Endothelial cell (in vitro differentiated cells): Measurements from ENCODE around the gene ETV6. TPM values are rescaled to one million over a fixed set of nuclear protein-coding genes. Genes with fewer than 3 reads are reported as not detected.

Experiments
- DNase-seq: peaks from one replicate; pipeline ENCODE4 v3.0.0; 2021; ENCODE audit warnings: low spot score
- H3K27ac Mint-ChIP-seq: one replicate; pipeline ENCODE4 v1.8.0; 2021; ENCODE audit warnings: mixed read lengths, inconsistent platforms; ENCODE audit not compliant: unreplicated experiment
- H3K27me3 Mint-ChIP-seq: one replicate; pipeline ENCODE4 v1.8.0; 2021; ENCODE audit warnings: mild to moderate bottlenecking, moderate library complexity, mixed read lengths, inconsistent platforms; ENCODE audit not compliant: unreplicated experiment
- H3K36me3 Mint-ChIP-seq: one replicate; pipeline ENCODE4 v1.8.0; 2021; ENCODE audit warnings: mild to moderate bottlenecking, low read depth, mixed read lengths, inconsistent platforms; ENCODE audit not compliant: unreplicated experiment
- H3K4me1 Mint-ChIP-seq: one replicate; pipeline ENCODE4 v1.8.0; 2021; ENCODE audit warnings: mild to moderate bottlenecking, mixed read lengths, inconsistent platforms; ENCODE audit not compliant: unreplicated experiment
- H3K4me3 Mint-ChIP-seq: one replicate; pipeline ENCODE4 v1.8.0; 2021; ENCODE audit warnings: mild to moderate bottlenecking, mixed read lengths, inconsistent platforms; ENCODE audit not compliant: unreplicated experiment
- H3K9me3 Mint-ChIP-seq: one replicate; pipeline ENCODE4 v1.8.0; 2021; ENCODE audit warnings: mixed read lengths, inconsistent platforms; ENCODE audit not compliant: unreplicated experiment
- CTCF ChIP-seq: fragments of 200-600 bp; sonication (generic); IDR thresholded peaks from one replicate; pipeline ENCODE4 v1.5.0; 2021; ENCODE audit warnings: antibody characterized with exemption; ENCODE audit not compliant: unreplicated experiment
- total RNA-seq: library from RNA; stranded (reverse); fragmentation: NEBNext Ultra II Directional; extraction: Animal tissue kit (Norgen Biotek cat#: 25700); gene quantifications from one replicate; pipeline ENCODE4 v1.2.1, GENCODE V29; 2021; ENCODE audit not compliant: unreplicated experiment

The ETV6 gene
- total RNA-seq, 1 donor from 2014 or later, result 98.7 TPM

GRCh38 chr12:11729008-11729407, 79.5 kb downstream of the ETV6 start:
- peaks cover 28% of the 10 kb centered on the region for H3K36me3 Mint-ChIP-seq
- no peaks in the 10 kb centered on the region for H3K9me3 Mint-ChIP-seq
- peaks cover 70% of the 10 kb centered on the region for H3K4me1 Mint-ChIP-seq
- no peak overlapping the region for H3K4me3 Mint-ChIP-seq
- DNase-seq, result no peak
- H3K27ac Mint-ChIP-seq, result no peak overlapping the region
- H3K27me3 Mint-ChIP-seq, result no peaks in the 10 kb centered on the region
- no peak for TF ChIP-seq CTCF

- Mint-ChIP-seq H3K9me3 (no peaks in the 10 kb centered on the region), H3K4me1 (peaks cover 66% of the 10 kb centered on the region), H3K27me3 (no peaks in the 10 kb centered on the region), H3K27ac (no peak overlapping the region), H3K36me3 (peaks cover 28% of the 10 kb centered on the region), H3K4me3 (no peak overlapping the region)
- TF ChIP-seq CTCF, result no peak
- DNase-seq, result no peak
These were observed 80.1 kb downstream of the ETV6 start for GRCh38 chr12:11729439-11730150.

GRCh38 chr12:11730299-11731041, 81.0 kb downstream of the ETV6 start:
- H3K27me3 Mint-ChIP-seq, result peaks cover 1% of the 10 kb centered on the region
- no peaks in the 10 kb centered on the region for H3K9me3 Mint-ChIP-seq
- DNase-seq, result no peak
- H3K4me3 Mint-ChIP-seq, result no peak overlapping the region
- peaks cover 27% of the 10 kb centered on the region for H3K36me3 Mint-ChIP-seq
- no peak overlapping the region for H3K27ac Mint-ChIP-seq
- peaks cover 62% of the 10 kb centered on the region for H3K4me1 Mint-ChIP-seq
- no peak for TF ChIP-seq CTCF

- DNase-seq, result no peak
- H3K4me1 Mint-ChIP-seq, result peaks cover 57% of the 10 kb centered on the region
- no peak overlapping the region for H3K27ac Mint-ChIP-seq
- peaks cover 1% of the 10 kb centered on the region for H3K27me3 Mint-ChIP-seq
- H3K4me3 Mint-ChIP-seq, result no peak overlapping the region
- TF ChIP-seq CTCF, result no peak
- peaks cover 22% of the 10 kb centered on the region for H3K36me3 Mint-ChIP-seq
- no peaks in the 10 kb centered on the region for H3K9me3 Mint-ChIP-seq
These were observed 81.5 kb downstream of the ETV6 start for GRCh38 chr12:11731042-11731357.

- no peak for DNase-seq
- Mint-ChIP-seq H3K27me3 (peaks cover 2% of the 10 kb centered on the region), H3K4me3 (no peak overlapping the region), H3K27ac (no peak overlapping the region), H3K4me1 (peaks cover 55% of the 10 kb centered on the region), H3K9me3 (no peaks in the 10 kb centered on the region), H3K36me3 (peaks cover 18% of the 10 kb centered on the region)
- no peak for TF ChIP-seq CTCF
These were observed 82.0 kb downstream of the ETV6 start for GRCh38 chr12:11731455-11731854.
